HG03175 (cell line): ENCODE measurements around the gene UBE4B.
"Not testable (repeated sequence)": the region's sequence is repeated elsewhere in the genome, so short reads cannot be mapped to it uniquely, and the experiment has no call there.

ENCODE experiments used
- ATAC-seq: cut with Tn5 transposase; IDR thresholded peaks from one replicate; pipeline ENCODE4 v1.9.1; 2021; ENCODE audit warnings: mild to moderate bottlenecking, moderate library complexity; ENCODE audit not compliant: unreplicated experiment

The UBE4B gene

GRCh38 chr1:10170239-10170574 lies 137.4 kb downstream of the UBE4B start:
- ATAC-seq, result peak; percentile 49

- no peak for ATAC-seq
Measured at GRCh38 chr1:10171105-10171767, 138.5 kb downstream of the UBE4B start.

GRCh38 chr1:10171995-10172669 lies 139.4 kb downstream of the UBE4B start:
- ATAC-seq, result no peak

GRCh38 chr1:10173582-10173981 lies 140.8 kb downstream of the UBE4B start:
- no peak for ATAC-seq

GRCh38 chr1:10177876-10178275 lies 145.1 kb downstream of the UBE4B start:
- no peak for ATAC-seq

- no peak for ATAC-seq
Measured at GRCh38 chr1:10178597-10179405, 146.0 kb downstream of the UBE4B start.

- no peak for ATAC-seq
Measured at GRCh38 chr1:10179406-10180091, 146.8 kb downstream of the UBE4B start.

GRCh38 chr1:10181154-10181553 lies 148.4 kb downstream of the UBE4B start:
- ATAC-seq, result no peak

- no peak for ATAC-seq
Measured at GRCh38 chr1:10185759-10186158, 153.0 kb downstream of the UBE4B start.

GRCh38 chr1:10186331-10187025 lies 153.7 kb downstream of the UBE4B start:
- no peak for ATAC-seq

GRCh38 chr1:10187026-10187334 lies 154.2 kb downstream of the UBE4B start:
- ATAC-seq, result no peak

- no peak for ATAC-seq
Measured at GRCh38 chr1:10188133-10188650, 155.4 kb downstream of the UBE4B start.

GRCh38 chr1:10189659-10190058 lies 156.9 kb downstream of the UBE4B start:
- no peak for ATAC-seq

- ATAC-seq, result no peak
Measured at GRCh38 chr1:10192263-10192662, 159.5 kb downstream of the UBE4B start.

GRCh38 chr1:10193288-10193687 lies 160.5 kb downstream of the UBE4B start:
- no peak for ATAC-seq

- no peak for ATAC-seq
Measured at GRCh38 chr1:10195570-10195969, 162.8 kb downstream of the UBE4B start.

- no peak for ATAC-seq
Measured at GRCh38 chr1:10196976-10197375, 164.2 kb downstream of the UBE4B start.

- ATAC-seq, result no peak
Measured at GRCh38 chr1:10200620-10201019, 167.9 kb downstream of the UBE4B start.

GRCh38 chr1:10204003-10204642 lies 171.4 kb downstream of the UBE4B start:
- no peak for ATAC-seq

- ATAC-seq, result not testable (repeated sequence)
Measured at GRCh38 chr1:10205206-10205605, 172.4 kb downstream of the UBE4B start.
